Subcutaneous adipose tissue (tissue), 4 donors: Measurements from ENCODE around the gene GTPBP10. TPM values are rescaled to one million over a fixed set of nuclear protein-coding genes. Genes with fewer than 3 reads are reported as not detected.

Experiments
- CTCF ChIP-seq: fragments of 450-650 bp; IDR thresholded peaks from one replicate; pipeline ENCODE4 v1.5.1; 2016; ENCODE audit warnings: low read depth, mild to moderate bottlenecking, control low read depth, antibody characterized with exemption, moderate library complexity
- total RNA-seq, 4 donors: library from RNA; depleted of rRNA; stranded (reverse); fragments of >200 nt; gene quantifications; one replicate each; pipeline ENCODE4 v1.1.0, GENCODE V29; 2016

Gene GTPBP10
- total RNA-seq, 4 donors from 2014 or later: 19.4 to 33.4 (median 23.5) TPM

- no peak for TF ChIP-seq CTCF
Observed at GRCh38 chr7:90403174-90404113, 56.9 kb downstream of the GTPBP10 start, which contains the start of gene CLDN12. CLDN12 (plus strand) TSS chr7:90403461; CDS start chr7:90412677, 9,216 bp downstream.

GRCh38 chr7:90404777-90405176, 58.3 kb downstream of the GTPBP10 start:
- TF ChIP-seq CTCF: no peak

GRCh38 chr7:90407484-90407821, 60.9 kb downstream of the GTPBP10 start:
- no peak for TF ChIP-seq CTCF

- no peak for TF ChIP-seq CTCF
Observed at GRCh38 chr7:90408142-90408541, 61.6 kb downstream of the GTPBP10 start.

GRCh38 chr7:90409667-90410066, 63.2 kb downstream of the GTPBP10 start:
- TF ChIP-seq CTCF: no peak

GRCh38 chr7:90411510-90411909, 65.0 kb downstream of the GTPBP10 start:
- TF ChIP-seq CTCF: no peak

- no peak for TF ChIP-seq CTCF
Observed at GRCh38 chr7:90412458-90413184, 66.1 kb downstream of the GTPBP10 start.
